Thyroid gland (tissue), 4 donors: ENCODE results near the gene TSPAN9. TPM values are rescaled to one million over a fixed set of nuclear protein-coding genes. Genes with fewer than 3 reads are reported as not detected.

Experiments used
- DNase-seq, 2 donors: peaks; one replicate each; pipeline ENCODE4 v3.0.0-alpha.2; 2019
- H3K27ac ChIP-seq, 3 donors: fragments of 200-600 bp; sonication (generic); 1 replicate in 2 of 3; 2 replicates in 1 of 3; pipeline ENCODE4 v1.5.1; 2016 to 2019; ENCODE audit warnings: mild to moderate bottlenecking in 1 of 3, moderate library complexity in 1 of 3
- H3K27me3 ChIP-seq: fragments of 200-600 bp; sonication (generic); one replicate; pipeline ENCODE4 v1.5.1; 2019
- H3K36me3 ChIP-seq, 2 donors: fragments of 200-600 bp; sonication (generic); one replicate each; pipeline ENCODE4 v1.5.1; 2016 to 2019
- H3K4me1 ChIP-seq, 2 donors: fragments of 200-600 bp; sonication (generic); one replicate each; pipeline ENCODE4 v1.5.1; 2017 to 2019
- H3K4me3 ChIP-seq, 3 donors: fragments of 200-600 bp; sonication (generic); replicated peaks in 1 of 3; 1 replicate in 2 of 3; 2 replicates in 1 of 3; pipeline ENCODE4 v1.5.1; 2016; ENCODE audit warnings: mild to moderate bottlenecking in 1 of 3
- H3K9me3 ChIP-seq: fragments of 200-600 bp; sonication (generic); one replicate; pipeline ENCODE4 v1.5.1; 2017
- POLR2A ChIP-seq, 2 donors: fragments of 450-650 bp; IDR thresholded peaks; one replicate each; pipeline ENCODE4 v1.6.1; 2017; ENCODE audit warnings: antibody characterized with exemption in 2 of 2, mild to moderate bottlenecking in 2 of 2, moderate library complexity in 1 of 2
- WGBS, 2 donors: methylation state at CpG; one replicate each; pipeline ENCODE4 v1.1.5; 2017; 5-methylcytosine and 5-hydroxymethylcytosine counted together
- intact Hi-C: fragments of 100-400 bp; cut with DNase I; formaldehyde crosslinking; loops from one replicate; pipeline ENCODE4 v1.15.1; 2023
- total RNA-seq, 4 donors: library from RNA; depleted of rRNA; stranded (reverse); fragments of >200 nt; gene quantifications; one replicate each; pipeline ENCODE4 v1.2.3, GENCODE V29; 2016
- TF ChIP-seq, protein P1 (sequence below), 6 experiments: fragments of 200-600 bp in 3 of 6; fragments of 450-650 bp in 3 of 6; sonication (generic) in 3 of 6; IDR thresholded peaks; one replicate each; pipeline ENCODE4 v1.5.1; 2016 to 2019; ENCODE audit warnings: antibody characterized with exemption in 6 of 6, mild to moderate bottlenecking in 2 of 6, inconsistent platforms in 1 of 6, moderate library complexity in 1 of 6

The TSPAN9 gene
- total RNA-seq, 4 donors from 2014 or later: 26.9 to 47.5 (median 33.2) TPM

DNA sequence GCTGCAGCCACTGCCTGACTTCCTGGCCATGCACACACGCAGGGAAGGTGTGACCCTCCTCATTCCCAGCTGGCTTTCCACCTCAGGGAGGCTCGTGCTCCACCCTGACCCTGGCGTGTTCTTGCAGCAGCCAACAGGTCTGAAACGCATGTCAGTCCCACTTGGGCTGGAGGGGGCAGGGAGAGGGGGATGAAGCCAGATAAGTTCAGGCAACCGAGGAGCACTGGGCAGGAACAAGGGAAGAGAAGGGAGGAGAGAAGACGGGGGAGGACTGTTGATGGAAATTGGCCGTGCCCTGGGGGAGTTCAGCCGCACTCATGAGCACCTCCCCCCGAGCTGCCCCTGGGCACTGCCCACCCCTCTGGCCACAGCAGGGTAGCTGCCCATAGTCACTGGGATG is 231.4 kb downstream of the TSPAN9 start:
- DNase-seq: no peak
- H3K4me3 ChIP-seq: no peak overlapping the region
- H3K27ac ChIP-seq: no peak overlapping the region
- no peaks in the 10 kb centered on the region for H3K9me3 ChIP-seq
- H3K36me3 ChIP-seq: no peaks in the 10 kb centered on the region
- no peak for TF ChIP-seq POLR2A (IDR thresholded peaks at IDR 0.05)
- TF ChIP-seq, protein P1, sequence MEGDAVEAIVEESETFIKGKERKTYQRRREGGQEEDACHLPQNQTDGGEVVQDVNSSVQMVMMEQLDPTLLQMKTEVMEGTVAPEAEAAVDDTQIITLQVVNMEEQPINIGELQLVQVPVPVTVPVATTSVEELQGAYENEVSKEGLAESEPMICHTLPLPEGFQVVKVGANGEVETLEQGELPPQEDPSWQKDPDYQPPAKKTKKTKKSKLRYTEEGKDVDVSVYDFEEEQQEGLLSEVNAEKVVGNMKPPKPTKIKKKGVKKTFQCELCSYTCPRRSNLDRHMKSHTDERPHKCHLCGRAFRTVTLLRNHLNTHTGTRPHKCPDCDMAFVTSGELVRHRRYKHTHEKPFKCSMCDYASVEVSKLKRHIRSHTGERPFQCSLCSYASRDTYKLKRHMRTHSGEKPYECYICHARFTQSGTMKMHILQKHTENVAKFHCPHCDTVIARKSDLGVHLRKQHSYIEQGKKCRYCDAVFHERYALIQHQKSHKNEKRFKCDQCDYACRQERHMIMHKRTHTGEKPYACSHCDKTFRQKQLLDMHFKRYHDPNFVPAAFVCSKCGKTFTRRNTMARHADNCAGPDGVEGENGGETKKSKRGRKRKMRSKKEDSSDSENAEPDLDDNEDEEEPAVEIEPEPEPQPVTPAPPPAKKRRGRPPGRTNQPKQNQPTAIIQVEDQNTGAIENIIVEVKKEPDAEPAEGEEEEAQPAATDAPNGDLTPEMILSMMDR (IDR thresholded peaks at IDR 0.05): no peak
- no peaks in the 10 kb centered on the region for H3K27me3 ChIP-seq
- peaks cover 0 to 12% of the 10 kb centered on the region in 2 donors for H3K4me1 ChIP-seq
- WGBS, 2 donors: 58 to 63% methylated on average over 9 of the region's 9 CpGs
- intact Hi-C loops: no loop called here

DNA sequence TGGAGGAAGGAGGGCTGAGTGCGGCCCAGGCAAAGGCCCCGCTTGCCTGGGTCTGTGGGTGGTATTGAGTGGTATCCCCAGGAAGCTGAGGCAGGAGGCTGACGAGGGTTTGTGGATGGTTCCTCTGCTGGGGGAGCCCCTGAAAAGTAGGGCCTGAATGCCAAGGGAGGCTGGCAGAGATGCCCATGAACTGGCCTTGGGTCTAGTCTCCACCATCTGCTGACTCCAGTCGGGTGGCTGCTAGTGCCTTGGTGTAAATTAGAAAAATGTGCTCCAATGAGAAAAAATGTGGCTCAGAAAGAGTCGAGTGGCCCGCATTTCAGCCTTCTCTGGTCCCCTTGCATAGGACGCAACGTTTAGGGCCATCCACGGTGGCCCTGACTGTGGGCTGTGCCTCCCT is 232.6 kb downstream of the TSPAN9 start:
- Histone ChIP-seq H3K27me3 (no peaks in the 10 kb centered on the region), H3K36me3 (no peaks in the 10 kb centered on the region), H3K9me3 (no peaks in the 10 kb centered on the region), H3K27ac (no peak overlapping the region), H3K4me3 (no peak overlapping the region), H3K4me1 (peaks cover 0 to 3% of the 10 kb centered on the region in 2 donors)
- no peak for TF ChIP-seq POLR2A (IDR thresholded peaks at IDR 0.05)
- TF ChIP-seq, protein P1 (IDR thresholded peaks at IDR 0.05): no peak
- intact Hi-C loops: no loop called here
- WGBS, 2 donors: 91 to 94% methylated on average over 9 of the region's 9 CpGs
- no peak for DNase-seq

DNA sequence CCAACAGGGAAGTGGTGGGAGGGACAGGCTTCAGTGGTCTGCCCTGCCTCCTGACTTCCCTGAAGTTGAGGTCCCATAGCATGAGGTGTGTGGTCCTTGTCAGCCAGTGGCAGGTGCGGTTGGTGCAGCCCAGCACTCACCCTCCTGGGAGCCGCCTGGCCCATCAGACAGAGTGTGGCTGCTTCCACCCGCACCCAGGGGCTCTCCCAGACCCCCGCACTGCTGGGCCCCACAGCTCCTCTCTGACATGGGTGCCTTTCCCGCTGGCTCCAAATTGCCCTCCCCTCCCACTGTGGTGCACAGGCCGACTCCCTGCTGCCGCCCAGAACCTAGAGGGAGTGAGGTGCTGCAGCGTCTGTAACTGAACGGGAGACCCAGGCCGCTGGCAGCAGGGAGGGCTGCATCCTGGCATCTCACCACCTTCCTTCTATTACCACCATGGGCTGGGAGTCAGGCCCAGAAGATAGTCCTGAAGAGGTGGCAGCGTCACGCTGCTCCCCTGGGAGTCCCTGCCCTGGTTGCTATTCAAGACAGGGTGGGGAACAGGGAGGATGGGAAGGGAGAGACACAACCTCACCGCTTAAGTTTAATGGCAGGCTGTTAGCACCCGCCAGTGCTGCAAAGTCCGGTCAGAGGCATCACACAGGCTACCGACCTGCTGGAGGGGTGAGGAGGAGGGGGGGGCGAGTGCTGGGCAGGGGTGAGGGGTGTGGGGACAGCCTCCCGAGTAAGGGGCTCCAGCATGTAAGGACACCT is 233.3 kb downstream of the TSPAN9 start:
- intact Hi-C loops: no loop called here
- 83 to 87% methylated on average over 10 to 18 of the region's 18 CpGs for WGBS, 2 donors
- no peak overlapping the region for H3K27ac ChIP-seq
- TF ChIP-seq, protein P1 (IDR thresholded peaks at IDR 0.05): no peak
- no peak for TF ChIP-seq POLR2A (IDR thresholded peaks at IDR 0.05)
- no peak overlapping the region for H3K4me3 ChIP-seq
- no peaks in the 10 kb centered on the region for H3K36me3 ChIP-seq
- H3K27me3 ChIP-seq: no peaks in the 10 kb centered on the region
- H3K9me3 ChIP-seq: no peaks in the 10 kb centered on the region
- peaks cover 3 to 10% of the 10 kb centered on the region in 2 donors for H3K4me1 ChIP-seq
- DNase-seq: no peak

DNA sequence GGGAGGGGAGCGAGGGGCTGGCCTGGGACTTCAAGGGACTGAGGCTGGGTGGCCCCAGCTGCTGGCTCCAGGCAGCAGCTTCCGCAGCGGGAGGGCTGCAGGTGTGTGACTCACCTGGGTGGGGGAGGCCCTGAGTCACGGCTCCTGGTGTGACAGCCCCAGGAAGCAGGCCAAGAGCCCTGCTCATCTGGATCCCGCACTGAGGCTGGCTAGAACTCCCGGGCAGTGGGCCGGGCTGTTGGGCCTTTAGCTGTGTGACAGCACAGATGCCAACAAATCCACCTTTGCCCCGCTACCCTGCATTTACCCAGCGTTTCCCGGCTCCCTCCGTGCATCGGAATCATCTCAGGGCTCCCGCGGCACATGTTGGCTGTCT is 233.8 kb downstream of the TSPAN9 start:
- no peak overlapping the region for H3K27ac ChIP-seq
- H3K4me1 ChIP-seq: peaks cover 7 to 14% of the 10 kb centered on the region in 2 donors
- DNase-seq: no peak
- H3K4me3 ChIP-seq: no peak overlapping the region
- intact Hi-C loops: no loop called here
- 76 to 88% methylated on average over 12 to 13 of the region's 14 CpGs for WGBS, 2 donors
- TF ChIP-seq, protein P1 (IDR thresholded peaks at IDR 0.05): no peak
- no peak for TF ChIP-seq POLR2A (IDR thresholded peaks at IDR 0.05)
- no peaks in the 10 kb centered on the region for H3K36me3 ChIP-seq
- no peaks in the 10 kb centered on the region for H3K27me3 ChIP-seq
- H3K9me3 ChIP-seq: no peaks in the 10 kb centered on the region

DNA sequence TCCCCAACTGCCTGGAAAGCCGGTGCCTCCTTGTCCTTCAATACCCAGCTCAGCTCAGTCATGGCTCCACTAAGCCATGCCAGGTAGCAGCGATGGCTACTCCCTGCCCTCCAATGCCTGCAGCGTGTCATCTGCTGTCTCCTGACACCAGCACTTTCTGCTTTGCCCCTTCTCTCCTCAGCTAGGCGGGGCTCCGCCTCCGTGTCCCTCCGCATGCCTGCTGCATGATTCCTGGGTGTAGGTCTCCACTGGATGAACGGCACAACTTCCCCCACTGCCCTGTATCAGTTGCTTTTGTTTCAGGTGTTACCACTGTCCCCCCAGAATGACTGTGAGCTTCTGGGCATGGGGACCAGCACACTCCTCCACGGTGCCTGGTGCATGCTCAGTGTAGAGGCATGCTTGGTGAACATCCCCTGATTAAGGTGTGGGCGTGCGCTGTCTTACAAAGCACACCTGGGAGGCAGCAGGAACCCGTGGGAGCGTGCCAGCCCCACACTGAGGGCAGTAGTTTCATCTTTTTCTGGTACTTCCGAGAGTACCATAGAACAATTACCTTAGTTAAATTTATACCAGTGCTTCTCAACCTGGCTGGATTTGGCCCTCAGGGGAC is 234.4 kb downstream of the TSPAN9 start:
- 85% methylated on average over 11 to 14 of the region's 14 CpGs for WGBS, 2 donors
- no peaks in the 10 kb centered on the region for H3K9me3 ChIP-seq
- intact Hi-C loops: no loop called here
- H3K36me3 ChIP-seq: no peaks in the 10 kb centered on the region
- H3K4me3 ChIP-seq: no peak overlapping the region
- DNase-seq: no peak
- peaks cover 7 to 14% of the 10 kb centered on the region in 2 donors for H3K4me1 ChIP-seq
- TF ChIP-seq, protein P1 (IDR thresholded peaks at IDR 0.05): no peak
- TF ChIP-seq POLR2A (IDR thresholded peaks at IDR 0.05): no peak
- H3K27me3 ChIP-seq: no peaks in the 10 kb centered on the region
- H3K27ac ChIP-seq: no peak overlapping the region
